HG02884 (cell line): ENCODE results near the gene GABBR1.

Experiments used
- ATAC-seq: cut with Tn5 transposase; IDR thresholded peaks from one replicate; pipeline ENCODE4 v1.9.1; 2021; ENCODE audit warnings: mild to moderate bottlenecking, moderate library complexity; ENCODE audit not compliant: unreplicated experiment

The GABBR1 gene

GRCh38 chr6:29625337-29625930, 7.5 kb downstream of the GABBR1 start:
- no peak for ATAC-seq

DNA sequence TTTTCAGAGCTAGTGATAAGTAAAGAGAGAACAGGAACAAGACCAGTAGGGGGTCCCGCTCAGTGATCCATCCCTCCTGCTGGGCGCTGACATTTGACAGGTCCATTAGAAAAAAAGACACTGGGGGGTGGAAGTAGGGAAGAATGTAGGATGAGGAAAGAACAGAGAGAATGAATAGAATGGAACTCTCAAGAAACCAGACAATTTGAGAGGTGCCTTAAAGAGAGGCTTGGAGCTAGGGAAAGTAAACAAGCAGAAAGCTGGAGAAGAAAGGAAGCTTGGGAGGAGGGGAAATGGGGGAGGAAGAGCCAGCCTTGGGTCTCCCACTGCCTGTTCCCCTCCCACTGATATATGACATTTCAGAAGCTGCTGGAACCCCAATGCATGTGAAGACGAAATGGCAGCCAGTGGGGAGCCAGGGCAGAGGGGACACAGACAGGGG, 8.4 kb downstream of the GABBR1 start:
- ATAC-seq: no peak

GRCh38 chr6:29620630-29621029, 12.4 kb downstream of the GABBR1 start:
- ATAC-seq: no peak

- no peak for ATAC-seq
Measured at GRCh38 chr6:29619578-29620160, 13.3 kb downstream of the GABBR1 start.

DNA sequence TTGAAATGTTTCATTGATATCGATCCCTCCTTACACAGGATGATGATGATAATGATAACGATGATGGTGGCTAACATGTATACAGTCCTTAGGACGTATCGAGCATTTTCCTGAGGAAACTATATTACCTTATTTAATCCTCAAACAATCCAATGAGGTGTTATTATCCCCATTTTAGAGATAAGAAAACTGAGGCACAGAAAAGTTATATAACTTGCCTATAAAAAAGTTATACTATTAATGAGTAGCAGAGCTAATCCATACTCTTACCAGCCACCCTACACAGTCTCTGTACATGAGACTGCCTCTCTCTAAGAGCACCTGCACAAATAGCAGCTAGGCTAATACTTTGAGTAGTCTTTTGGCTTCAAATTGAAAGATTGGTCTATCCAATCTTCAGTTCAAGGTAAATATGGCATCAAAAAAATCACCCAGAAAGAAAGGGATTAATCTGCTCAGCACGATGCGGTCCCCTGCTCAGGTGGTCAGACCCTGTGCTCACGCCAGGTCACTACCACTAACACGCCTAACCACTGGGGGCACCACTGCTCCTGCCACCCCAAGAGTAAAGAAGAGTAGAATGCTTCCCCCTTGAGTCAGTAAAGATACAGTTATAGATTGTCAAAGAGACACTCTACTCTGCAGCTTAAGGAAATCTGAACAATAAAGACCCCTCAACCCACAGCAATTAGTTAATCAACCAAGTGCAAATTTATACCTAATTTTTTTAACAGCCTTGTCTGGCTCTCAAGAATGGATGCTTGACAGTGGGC, 15.0 kb downstream of the GABBR1 start:
- ATAC-seq: no peak

GRCh38 chr6:29611426-29611825, 21.6 kb downstream of the GABBR1 start:
- no peak for ATAC-seq

GRCh38 chr6:29610540-29610939, 22.4 kb downstream of the GABBR1 start:
- ATAC-seq: no peak

DNA sequence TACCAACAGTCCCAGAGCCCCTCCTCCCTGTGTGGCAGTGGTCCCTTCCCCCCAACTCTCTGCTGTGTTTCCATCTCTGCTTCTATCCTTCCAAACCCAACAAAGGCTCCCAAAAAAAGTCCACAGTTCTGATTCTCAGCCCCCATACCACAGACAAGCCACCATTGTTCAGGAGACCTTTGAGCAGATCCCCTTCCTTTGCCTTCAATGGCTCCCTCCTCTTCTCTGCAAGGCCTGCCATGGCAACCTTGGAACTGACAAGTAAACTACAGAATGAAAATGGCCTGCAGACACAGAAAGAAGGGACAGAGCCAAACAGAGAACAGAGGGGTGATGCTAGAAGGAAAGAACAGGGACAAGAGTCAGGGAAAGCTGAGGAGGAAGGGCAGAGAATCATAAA, 24.9 kb downstream of the GABBR1 start:
- no peak for ATAC-seq

DNA sequence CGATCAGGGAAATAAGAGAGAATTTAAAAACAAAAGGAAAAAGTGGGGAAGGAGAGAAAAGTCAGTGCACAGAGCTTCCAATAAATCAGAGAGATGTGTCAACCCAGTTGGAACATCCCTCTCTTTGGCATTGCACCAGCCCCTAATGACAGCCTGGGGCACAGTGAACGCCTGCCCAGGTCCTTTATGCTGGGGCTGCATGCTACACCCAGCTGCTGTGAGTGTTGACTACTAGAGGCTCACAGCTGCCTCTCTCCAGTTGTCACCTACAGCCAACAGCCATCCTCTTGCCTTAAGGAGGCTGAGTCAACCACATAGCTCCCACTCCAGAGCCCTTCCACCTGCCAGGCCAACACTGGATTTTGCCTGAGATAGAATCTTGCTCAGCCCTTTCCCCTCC, 29.1 kb downstream of the GABBR1 start:
- no peak for ATAC-seq

- ATAC-seq: no peak
Measured at GRCh38 chr6:29603456-29603855, 29.5 kb downstream of the GABBR1 start.

DNA sequence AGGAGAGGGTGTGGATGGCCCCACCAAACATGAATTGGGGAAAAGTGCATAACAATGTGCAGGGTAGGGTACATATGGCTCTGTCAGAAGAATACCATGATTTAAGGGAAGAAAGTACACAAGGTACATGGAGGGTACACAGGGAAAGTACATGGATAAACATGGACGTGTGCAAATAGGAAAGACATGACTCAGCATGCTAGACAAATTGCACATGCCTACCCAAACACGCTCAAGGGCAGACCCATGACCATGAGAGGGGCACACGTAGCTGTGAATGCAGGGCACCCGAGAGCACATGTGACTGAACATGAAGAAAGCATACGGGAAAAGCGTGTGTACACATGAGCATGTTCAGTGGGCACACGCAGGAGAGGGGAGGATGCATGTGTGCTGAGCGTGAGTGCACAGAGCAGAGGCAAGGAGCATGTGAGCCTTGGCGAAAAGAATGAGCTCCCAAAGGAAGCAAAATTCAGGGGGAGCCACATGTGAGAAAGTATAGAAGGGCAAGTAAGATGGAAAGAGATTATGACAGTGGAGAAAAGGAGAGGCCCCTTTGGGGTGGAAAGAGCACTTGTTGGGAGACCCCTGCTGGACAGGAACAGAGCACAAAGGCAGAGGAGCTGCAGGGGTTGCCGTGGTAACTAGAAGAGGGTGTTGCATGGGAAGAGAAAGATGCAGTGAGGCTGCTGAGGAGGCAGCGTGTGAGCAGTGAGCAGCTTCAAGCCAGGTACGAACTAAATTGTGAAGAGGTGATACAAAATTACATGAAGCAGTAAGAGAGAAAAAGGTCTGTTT, 30.2 kb downstream of the GABBR1 start:
- ATAC-seq: no peak

GRCh38 chr6:29598172-29598747, 34.7 kb downstream of the GABBR1 start:
- no peak for ATAC-seq

DNA sequence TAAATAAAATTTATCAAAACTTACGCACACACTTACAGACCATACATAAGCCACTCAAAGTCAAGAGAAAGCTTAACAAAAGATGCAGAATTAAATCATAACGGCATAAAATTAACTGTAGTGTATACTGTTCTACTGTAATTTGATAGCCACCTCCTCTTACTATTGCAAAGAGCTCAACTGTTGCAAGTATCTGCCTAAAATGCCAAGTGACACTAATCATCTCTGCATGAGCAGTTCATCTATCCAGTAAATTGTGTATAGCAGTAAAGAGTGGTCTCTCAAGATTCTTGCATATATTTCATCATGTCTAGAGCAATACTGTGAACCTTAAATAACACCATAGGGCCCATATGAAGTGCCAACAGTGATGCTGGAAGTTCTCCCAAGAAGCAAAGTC, 35.8 kb downstream of the GABBR1 start:
- no peak for ATAC-seq

GRCh38 chr6:29596381-29596900, 36.5 kb downstream of the GABBR1 start:
- no peak for ATAC-seq

DNA sequence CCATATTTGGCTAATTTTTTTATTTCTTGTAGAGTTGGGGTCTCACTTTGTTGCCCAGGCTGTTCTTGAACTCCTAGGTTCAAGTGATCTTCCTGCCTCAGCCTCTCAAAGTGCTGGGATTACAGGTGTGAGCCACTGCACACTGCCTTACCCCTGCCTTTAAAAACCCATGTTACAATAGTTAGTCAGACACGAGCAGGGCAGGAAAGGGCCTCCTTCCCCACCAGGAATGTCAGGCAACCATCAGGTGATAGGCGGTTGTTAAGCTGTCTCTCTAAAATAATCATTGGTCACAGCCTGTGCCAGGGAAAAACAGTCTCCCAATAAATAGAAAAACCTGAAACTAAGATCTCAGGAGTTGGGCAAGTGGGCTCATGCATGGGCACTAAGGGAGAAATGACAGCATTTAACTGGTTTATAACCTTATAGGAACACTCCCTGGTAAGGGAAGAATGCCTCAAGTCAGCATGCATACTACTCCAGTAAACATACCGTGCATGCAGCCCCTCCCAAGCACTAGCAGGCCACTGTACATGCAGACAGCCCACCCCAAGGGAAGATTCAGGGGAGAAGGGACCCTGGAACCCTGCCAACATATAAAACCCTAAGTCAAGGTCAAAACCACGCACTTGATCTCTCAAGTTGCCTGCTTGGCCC, 39.7 kb downstream of the GABBR1 start:
- no peak for ATAC-seq

DNA sequence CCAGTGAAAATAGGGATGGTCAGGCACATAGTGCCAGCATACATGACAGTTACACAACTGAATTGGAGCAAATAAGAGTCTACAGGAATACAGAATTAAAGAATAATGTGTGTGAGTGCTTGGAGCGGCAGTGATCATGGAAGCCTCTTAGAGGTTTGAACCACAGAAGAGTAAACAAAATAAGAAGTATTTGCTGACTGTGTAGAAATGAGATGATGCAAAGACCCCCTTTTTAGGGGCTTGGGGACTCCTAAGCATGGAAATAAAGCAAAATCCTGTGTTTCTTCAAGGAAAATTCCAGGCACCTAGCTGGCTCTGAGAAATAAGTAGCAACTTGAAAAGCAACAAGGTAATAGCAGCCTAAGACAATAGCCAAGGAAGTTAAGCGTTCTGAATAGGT, 41.3 kb downstream of the GABBR1 start:
- no peak for ATAC-seq

GRCh38 chr6:29590218-29590808, 42.7 kb downstream of the GABBR1 start:
- ATAC-seq: no peak

DNA sequence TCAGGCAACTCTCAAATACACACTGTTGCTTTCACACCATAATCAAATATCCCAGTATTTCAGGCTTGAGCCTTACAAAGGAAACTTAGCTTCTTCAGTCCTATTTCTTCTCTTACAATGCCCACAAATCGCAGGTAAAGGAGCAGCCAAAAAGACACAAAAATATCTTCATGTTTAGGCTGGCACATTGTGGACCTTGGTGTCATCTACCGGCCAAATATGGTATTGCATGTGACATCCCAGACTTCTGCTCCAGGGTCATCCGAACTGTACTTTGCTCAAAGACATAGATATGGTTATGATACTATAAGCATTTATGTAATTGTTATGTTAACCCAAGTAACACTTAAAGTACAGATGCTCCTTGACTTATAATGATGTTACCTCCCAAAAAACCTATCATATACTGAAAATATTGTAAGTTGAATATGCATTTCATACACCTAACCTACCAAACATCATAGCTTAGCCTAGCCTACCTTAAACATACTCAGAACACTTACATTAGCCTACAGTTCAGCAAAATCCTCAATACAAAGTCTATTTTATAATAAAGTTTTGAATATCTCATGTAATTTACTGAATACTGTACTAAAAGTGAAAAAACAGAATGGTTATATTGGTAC, 43.4 kb downstream of the GABBR1 start:
- no peak for ATAC-seq

DNA sequence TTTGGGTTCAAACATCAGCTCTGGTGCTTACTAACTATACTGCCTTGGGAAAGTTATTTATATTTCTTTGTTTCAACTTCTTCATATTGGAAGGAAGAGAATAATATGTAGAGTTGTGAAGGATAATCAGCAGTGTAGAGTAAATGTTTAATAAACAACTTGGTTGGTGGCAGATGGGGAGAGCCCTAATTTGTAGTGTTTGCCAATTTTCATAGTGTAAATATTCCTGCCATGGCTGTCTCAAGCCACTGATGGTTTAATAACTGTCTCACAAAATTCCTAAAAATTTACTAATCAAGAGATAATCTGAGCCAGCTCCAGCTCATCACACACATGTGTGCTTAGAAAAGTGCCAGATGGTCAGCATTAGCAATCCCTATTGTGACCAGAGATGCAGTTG, 48.2 kb downstream of the GABBR1 start, which contains the start of gene OR2H2:
TSS of gene OR2H2 (plus strand) at position 301 of the 400 bp plus-strand sequence. CDS start 2,824 bp downstream, outside the sequence.
- no peak for ATAC-seq
